Stimulated activated naive B cell treated with anti-CD40 and anti-IgM and Interleukin-4, amounts not matched to agents 10 μg/mL and 1 μg/mL and 100 μg/mL, for 72 hours (primary cell): ENCODE results near the gene OGG1.

Experiments used
- ATAC-seq, 2 donors: fragments of 150-1000 bp; cut with Tn5 transposase; replicated peaks; 2 replicates each; pipeline ENCODE4 v1.10.0; 2021; ENCODE audit warnings: moderate library complexity in 1 of 2
- DNase-seq: peaks from one replicate; pipeline ENCODE4 v3.0.0; 2021
- H3K27ac Mint-ChIP-seq: one replicate; pipeline ENCODE4 v1.8.0; 2022; ENCODE audit warnings: mild to moderate bottlenecking, mixed read lengths
- H3K27me3 Mint-ChIP-seq, 2 donors: one replicate each; pipeline ENCODE4 v1.8.0; 2022; ENCODE audit warnings: mixed read lengths in 2 of 2
- H3K36me3 Mint-ChIP-seq, 2 donors: one replicate each; pipeline ENCODE4 v1.8.0; 2022; ENCODE audit warnings: mixed read lengths in 2 of 2, mild to moderate bottlenecking in 1 of 2
- H3K4me1 Mint-ChIP-seq, 2 donors: one replicate each; pipeline ENCODE4 v1.8.0; 2022; ENCODE audit warnings: mixed read lengths in 2 of 2, mild to moderate bottlenecking in 1 of 2
- H3K4me3 Mint-ChIP-seq, 2 donors: one replicate each; pipeline ENCODE4 v1.8.0; 2022; ENCODE audit warnings: mild to moderate bottlenecking in 2 of 2, mixed read lengths in 2 of 2, moderate library complexity in 1 of 2
- H3K9me3 Mint-ChIP-seq, 2 donors: one replicate each; pipeline ENCODE4 v1.8.0; 2022; ENCODE audit warnings: mixed read lengths in 2 of 2, mild to moderate bottlenecking in 1 of 2

OGG1 gene

GRCh38 chr3:9732740-9733115, 17.0 kb upstream of the OGG1 start:
- ATAC-seq (no peak), DNase-seq (no peak)
- H3K27ac Mint-ChIP-seq = peak overlapping the region; percentile 99
- H3K36me3 Mint-ChIP-seq = peaks cover 21 to 36% of the 10 kb centered on the region in 2 donors
- peak overlapping the region; percentile 87 to 92 for H3K4me3 Mint-ChIP-seq
- peaks cover 39 to 66% of the 10 kb centered on the region in 2 donors for H3K4me1 Mint-ChIP-seq
- H3K27me3 Mint-ChIP-seq = no peaks in the 10 kb centered on the region
- no peaks in the 10 kb centered on the region for H3K9me3 Mint-ChIP-seq

GRCh38 chr3:9736831-9737230, 12.9 kb upstream of the OGG1 start:
- DNase-seq (no peak), ATAC-seq (no peak)
- peak overlapping the region; percentile 47 for H3K27ac Mint-ChIP-seq
- peaks cover 47 to 66% of the 10 kb centered on the region in 2 donors for H3K36me3 Mint-ChIP-seq
- no peaks in the 10 kb centered on the region for H3K9me3 Mint-ChIP-seq
- no peaks in the 10 kb centered on the region for H3K27me3 Mint-ChIP-seq
- H3K4me3 Mint-ChIP-seq = no peak overlapping the region
- peaks cover 33 to 57% of the 10 kb centered on the region in 2 donors for H3K4me1 Mint-ChIP-seq

GRCh38 chr3:9739181-9739580, 10.6 kb upstream of the OGG1 start:
- no peak for ATAC-seq
- H3K36me3 Mint-ChIP-seq = peaks cover 61 to 68% of the 10 kb centered on the region in 2 donors
- no peaks in the 10 kb centered on the region for H3K27me3 Mint-ChIP-seq
- no peak overlapping the region for H3K4me3 Mint-ChIP-seq
- H3K27ac Mint-ChIP-seq = no peak overlapping the region
- H3K9me3 Mint-ChIP-seq = no peaks in the 10 kb centered on the region
- no peak for DNase-seq
- H3K4me1 Mint-ChIP-seq = peaks cover 16 to 36% of the 10 kb centered on the region in 2 donors

- peaks cover 57 to 78% of the 10 kb centered on the region in 2 donors for H3K36me3 Mint-ChIP-seq
- H3K4me1 Mint-ChIP-seq = peaks cover 12 to 22% of the 10 kb centered on the region in 2 donors
- no peak overlapping the region for H3K4me3 Mint-ChIP-seq
- DNase-seq (no peak), ATAC-seq (no peak)
- H3K27ac Mint-ChIP-seq = no peak overlapping the region
- H3K27me3 Mint-ChIP-seq = no peaks in the 10 kb centered on the region
- no peaks in the 10 kb centered on the region for H3K9me3 Mint-ChIP-seq
These were observed 7.2 kb upstream of the OGG1 start for GRCh38 chr3:9742560-9742959.

GRCh38 chr3:9743548-9743947, 6.2 kb upstream of the OGG1 start:
- H3K27me3 Mint-ChIP-seq = no peaks in the 10 kb centered on the region
- ATAC-seq (no peak), DNase-seq (no peak)
- no peak overlapping the region for H3K27ac Mint-ChIP-seq
- no peaks in the 10 kb centered on the region for H3K9me3 Mint-ChIP-seq
- H3K4me1 Mint-ChIP-seq = peaks cover 12 to 23% of the 10 kb centered on the region in 2 donors
- peaks cover 54 to 80% of the 10 kb centered on the region in 2 donors for H3K36me3 Mint-ChIP-seq
- no peak overlapping the region for H3K4me3 Mint-ChIP-seq

GRCh38 chr3:9744162-9744561, 5.6 kb upstream of the OGG1 start:
- ATAC-seq (no peak), DNase-seq (no peak)
- Mint-ChIP-seq H3K4me3 (no peak overlapping the region), H3K4me1 (peaks cover 14 to 24% of the 10 kb centered on the region in 2 donors), H3K36me3 (peaks cover 53 to 80% of the 10 kb centered on the region in 2 donors), H3K27ac (no peak overlapping the region), H3K27me3 (no peaks in the 10 kb centered on the region), H3K9me3 (no peaks in the 10 kb centered on the region)

GRCh38 chr3:9745521-9745920, 4.2 kb upstream of the OGG1 start:
- no peak for DNase-seq
- no peak for ATAC-seq
- Mint-ChIP-seq H3K27ac (no peak overlapping the region), H3K36me3 (peaks cover 49 to 76% of the 10 kb centered on the region in 2 donors), H3K27me3 (no peaks in the 10 kb centered on the region), H3K4me1 (peaks cover 20 to 35% of the 10 kb centered on the region in 2 donors), H3K9me3 (no peaks in the 10 kb centered on the region), H3K4me3 (no peak overlapping the region)

- no peak for DNase-seq
- Mint-ChIP-seq H3K27me3 (no peaks in the 10 kb centered on the region), H3K9me3 (no peaks in the 10 kb centered on the region), H3K36me3 (peaks cover 43 to 68% of the 10 kb centered on the region in 2 donors), H3K27ac (peak overlapping the region; percentile 14), H3K4me3 (no peak overlapping the region), H3K4me1 (peaks cover 23 to 43% of the 10 kb centered on the region in 2 donors)
- no peak for ATAC-seq
These were observed 3.4 kb upstream of the OGG1 start for GRCh38 chr3:9746330-9746729.

GRCh38 chr3:9747267-9747666, 2.5 kb upstream of the OGG1 start:
- DNase-seq (peak; percentile 39), ATAC-seq (peak; percentile 24 to 35)
- Mint-ChIP-seq H3K36me3 (peaks cover 45 to 72% of the 10 kb centered on the region in 2 donors), H3K27ac (peak overlapping the region; percentile 56), H3K4me1 (peaks cover 32 to 52% of the 10 kb centered on the region in 2 donors), H3K9me3 (no peaks in the 10 kb centered on the region), H3K4me3 (no peak overlapping the region), H3K27me3 (no peaks in the 10 kb centered on the region)

GRCh38 chr3:9748031-9748430, 1.7 kb upstream of the OGG1 start:
- Mint-ChIP-seq H3K27me3 (no peaks in the 10 kb centered on the region), H3K9me3 (no peaks in the 10 kb centered on the region), H3K36me3 (peaks cover 40 to 72% of the 10 kb centered on the region in 2 donors), H3K4me3 (no peak overlapping the region), H3K4me1 (peaks cover 38 to 59% of the 10 kb centered on the region in 2 donors), H3K27ac (peak overlapping the region; percentile 56)
- no peak for ATAC-seq
- no peak for DNase-seq

GRCh38 chr3:9749296-9749644, 482 bp upstream of the OGG1 start:
- ATAC-seq (no peak), DNase-seq (no peak)
- H3K4me1 Mint-ChIP-seq = peaks cover 40 to 68% of the 10 kb centered on the region in 2 donors
- no peaks in the 10 kb centered on the region for H3K9me3 Mint-ChIP-seq
- peak overlapping the region; percentile 86 to 99 for H3K4me3 Mint-ChIP-seq
- peak overlapping the region; percentile 97 for H3K27ac Mint-ChIP-seq
- peaks cover 34 to 67% of the 10 kb centered on the region in 2 donors for H3K36me3 Mint-ChIP-seq
- no peaks in the 10 kb centered on the region for H3K27me3 Mint-ChIP-seq

GRCh38 chr3:9750556-9751411, 1.0 kb downstream of the OGG1 start:
- Mint-ChIP-seq H3K27ac (peak overlapping the region; percentile 97), H3K4me3 (peak overlapping the region; percentile 86 to 99), H3K27me3 (no peaks in the 10 kb centered on the region), H3K4me1 (peaks cover 44 to 76% of the 10 kb centered on the region in 2 donors), H3K9me3 (no peaks in the 10 kb centered on the region), H3K36me3 (peaks cover 32 to 64% of the 10 kb centered on the region in 2 donors)
- no peak for DNase-seq
- no peak for ATAC-seq

- Mint-ChIP-seq H3K27ac (peak overlapping the region; percentile 48), H3K4me1 (peaks cover 30 to 52% of the 10 kb centered on the region in 2 donors), H3K36me3 (peaks cover 43 to 58% of the 10 kb centered on the region in 2 donors), H3K9me3 (no peaks in the 10 kb centered on the region), H3K27me3 (no peaks in the 10 kb centered on the region), H3K4me3 (no peak overlapping the region)
- ATAC-seq = no peak
- no peak for DNase-seq
These were observed 4.9 kb downstream of the OGG1 start for GRCh38 chr3:9754678-9755077.

GRCh38 chr3:9757427-9757826, 7.7 kb downstream of the OGG1 start:
- ATAC-seq = no peak
- Mint-ChIP-seq H3K36me3 (peaks cover 53 to 67% of the 10 kb centered on the region in 2 donors), H3K9me3 (no peaks in the 10 kb centered on the region), H3K4me1 (peaks cover 19 to 28% of the 10 kb centered on the region in 2 donors), H3K27ac (no peak overlapping the region), H3K4me3 (no peak overlapping the region), H3K27me3 (no peaks in the 10 kb centered on the region)
- DNase-seq = no peak
